ENCODE measurements around the gene PTCH1. TPM values are rescaled to one million over a fixed set of nuclear protein-coding genes. Genes with fewer than 3 reads are reported as not detected.

PTCH1 gene
- total RNA-seq, 2 donors from 2014 or later, result 12.6 to 19.2 TPM

DNA sequence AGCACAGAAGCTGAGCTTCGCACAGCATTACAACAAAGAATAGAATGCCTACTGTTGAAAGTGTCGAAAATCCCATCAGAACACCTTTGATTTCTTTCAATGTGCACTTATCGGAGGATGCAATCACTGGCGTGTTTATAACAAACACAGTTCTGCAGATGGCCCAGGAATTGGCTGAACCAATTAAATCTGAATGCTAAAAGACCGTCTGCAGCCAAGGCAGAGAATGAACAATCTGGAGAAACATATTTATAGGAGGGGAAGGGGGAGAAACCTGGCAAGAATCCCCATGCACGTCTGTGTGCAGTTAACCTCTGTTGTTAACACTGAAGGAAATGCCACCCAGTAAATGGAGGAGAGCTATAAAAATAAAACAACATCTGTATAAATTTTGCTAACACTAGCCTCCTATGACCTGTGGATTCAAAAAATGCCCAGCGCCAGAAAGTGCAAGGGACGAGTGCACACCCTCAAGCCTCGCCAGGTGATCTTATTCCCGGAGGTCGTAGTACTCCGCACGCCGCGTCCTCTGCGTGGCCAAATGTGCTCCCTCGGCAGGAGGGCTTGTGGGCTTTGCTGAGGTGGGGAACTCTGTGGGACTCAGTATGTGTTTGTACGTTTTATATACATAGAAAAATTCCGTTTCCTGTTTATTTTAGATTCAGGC is 56.8 kb downstream of the PTCH1 start:
- peaks cover 0 to 9% of the 10 kb centered on the region in 2 donors for H3K4me1 ChIP-seq (ENCODE audit: control insufficient read depth in 1 of 2, low read depth in 2 of 2)
- H3K36me3 ChIP-seq, result peaks cover 9% of the 10 kb centered on the region
- no peak overlapping the region for H3K4me3 ChIP-seq
- H3K27me3 ChIP-seq (replicated peaks; ENCODE audit: insufficient read depth), result no peaks in the 10 kb centered on the region
- no peaks in the 10 kb centered on the region for H3K9me3 ChIP-seq
- TF ChIP-seq, protein P1, sequence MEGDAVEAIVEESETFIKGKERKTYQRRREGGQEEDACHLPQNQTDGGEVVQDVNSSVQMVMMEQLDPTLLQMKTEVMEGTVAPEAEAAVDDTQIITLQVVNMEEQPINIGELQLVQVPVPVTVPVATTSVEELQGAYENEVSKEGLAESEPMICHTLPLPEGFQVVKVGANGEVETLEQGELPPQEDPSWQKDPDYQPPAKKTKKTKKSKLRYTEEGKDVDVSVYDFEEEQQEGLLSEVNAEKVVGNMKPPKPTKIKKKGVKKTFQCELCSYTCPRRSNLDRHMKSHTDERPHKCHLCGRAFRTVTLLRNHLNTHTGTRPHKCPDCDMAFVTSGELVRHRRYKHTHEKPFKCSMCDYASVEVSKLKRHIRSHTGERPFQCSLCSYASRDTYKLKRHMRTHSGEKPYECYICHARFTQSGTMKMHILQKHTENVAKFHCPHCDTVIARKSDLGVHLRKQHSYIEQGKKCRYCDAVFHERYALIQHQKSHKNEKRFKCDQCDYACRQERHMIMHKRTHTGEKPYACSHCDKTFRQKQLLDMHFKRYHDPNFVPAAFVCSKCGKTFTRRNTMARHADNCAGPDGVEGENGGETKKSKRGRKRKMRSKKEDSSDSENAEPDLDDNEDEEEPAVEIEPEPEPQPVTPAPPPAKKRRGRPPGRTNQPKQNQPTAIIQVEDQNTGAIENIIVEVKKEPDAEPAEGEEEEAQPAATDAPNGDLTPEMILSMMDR (IDR thresholded peaks at IDR 0.05), result no peak
- no peak overlapping the region for H3K27ac ChIP-seq
- DNase-seq (ENCODE audit: low spot score) (no peak), ATAC-seq (ENCODE audit: insufficient number of reproducible peaks, low FRiP score, low read depth) (no peak)

DNA sequence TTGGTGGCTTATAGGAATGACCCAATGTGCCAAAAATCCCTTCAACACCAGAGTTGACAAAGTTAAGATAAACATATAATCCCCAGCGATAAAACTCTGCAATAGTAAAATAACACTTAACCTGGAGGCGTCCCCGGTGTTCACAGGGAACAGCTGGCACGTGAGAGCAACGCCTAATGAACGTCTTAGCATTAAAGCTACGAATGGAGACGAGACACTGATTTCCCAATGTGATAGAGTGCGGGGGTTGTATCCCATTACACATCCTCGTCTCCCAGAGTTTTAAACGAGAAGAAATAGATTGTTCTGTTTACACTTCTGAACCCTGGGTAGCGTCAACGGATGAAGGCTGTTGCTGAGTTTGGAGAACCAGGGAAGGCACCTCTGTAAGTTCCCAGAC is 57.6 kb downstream of the PTCH1 start:
- no peak overlapping the region for H3K4me3 ChIP-seq
- TF ChIP-seq, protein P1 (IDR thresholded peaks at IDR 0.05), result no peak
- no peak for ATAC-seq (ENCODE audit: insufficient number of reproducible peaks, low FRiP score, low read depth)
- peaks cover 0 to 9% of the 10 kb centered on the region in 2 donors for H3K4me1 ChIP-seq (ENCODE audit: control insufficient read depth in 1 of 2, low read depth in 2 of 2)
- H3K27me3 ChIP-seq (replicated peaks; ENCODE audit: insufficient read depth), result no peaks in the 10 kb centered on the region
- no peak for DNase-seq (ENCODE audit: low spot score)
- no peak overlapping the region for H3K27ac ChIP-seq
- H3K36me3 ChIP-seq, result peaks cover 9% of the 10 kb centered on the region
- no peaks in the 10 kb centered on the region for H3K9me3 ChIP-seq

DNA sequence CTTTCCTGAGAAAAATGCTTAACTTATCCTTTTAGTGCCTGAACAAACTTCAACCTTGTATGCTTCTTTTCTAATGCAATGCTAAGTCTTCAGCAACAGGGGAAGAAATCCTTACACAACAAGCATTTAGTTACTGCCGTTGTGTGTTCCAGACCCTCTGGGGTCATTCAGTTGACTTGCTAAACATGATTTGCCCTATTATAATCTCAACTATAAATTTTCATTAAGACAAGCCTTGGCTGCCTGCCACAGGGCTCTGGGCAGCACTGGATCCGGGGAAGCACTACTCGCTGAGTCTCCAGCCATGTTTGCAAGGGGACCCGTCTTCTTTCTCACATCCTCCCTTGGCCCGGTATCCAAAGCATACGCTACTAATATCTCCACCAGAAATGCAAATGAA is 58.1 kb downstream of the PTCH1 start:
- Histone ChIP-seq H3K27me3 (replicated peaks; ENCODE audit: insufficient read depth) (no peaks in the 10 kb centered on the region), H3K4me1 (ENCODE audit: control insufficient read depth in 1 of 2, low read depth in 2 of 2) (peaks cover 0 to 9% of the 10 kb centered on the region in 2 donors), H3K36me3 (peaks cover 9% of the 10 kb centered on the region), H3K4me3 (no peak overlapping the region), H3K9me3 (no peaks in the 10 kb centered on the region), H3K27ac (no peak overlapping the region)
- TF ChIP-seq, protein P1 (IDR thresholded peaks at IDR 0.05), result no peak
- DNase-seq (ENCODE audit: low spot score) (no peak), ATAC-seq (ENCODE audit: insufficient number of reproducible peaks, low FRiP score, low read depth) (no peak)

DNA sequence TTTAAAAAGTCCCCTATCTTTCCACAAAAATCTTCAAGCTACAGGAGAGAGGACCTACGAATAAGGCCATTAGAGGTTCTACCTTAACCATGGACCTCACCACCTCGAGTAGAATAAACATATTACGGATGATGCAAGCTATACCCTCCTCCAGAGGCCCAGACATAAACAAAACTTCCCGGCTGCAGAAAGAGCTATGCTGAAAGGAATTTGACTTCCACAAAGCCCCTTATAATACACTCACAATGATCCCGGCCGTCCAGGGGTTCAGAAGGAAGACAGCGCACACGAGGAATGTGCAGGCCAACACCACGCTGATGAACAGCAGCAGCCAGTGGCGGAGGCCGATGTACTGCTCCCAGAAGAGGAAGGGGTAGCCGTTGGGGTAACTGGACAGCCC is 59.0 kb downstream of the PTCH1 start:
- Histone ChIP-seq H3K4me1 (ENCODE audit: control insufficient read depth in 1 of 2, low read depth in 2 of 2) (peaks cover 0 to 5% of the 10 kb centered on the region in 2 donors), H3K9me3 (no peaks in the 10 kb centered on the region), H3K27me3 (replicated peaks; ENCODE audit: insufficient read depth) (no peaks in the 10 kb centered on the region), H3K36me3 (peaks cover 9% of the 10 kb centered on the region), H3K27ac (no peak overlapping the region), H3K4me3 (no peak overlapping the region)
- DNase-seq (ENCODE audit: low spot score) (no peak), ATAC-seq (ENCODE audit: insufficient number of reproducible peaks, low FRiP score, low read depth) (no peak)
- TF ChIP-seq, protein P1 (IDR thresholded peaks at IDR 0.05), result no peak

DNA sequence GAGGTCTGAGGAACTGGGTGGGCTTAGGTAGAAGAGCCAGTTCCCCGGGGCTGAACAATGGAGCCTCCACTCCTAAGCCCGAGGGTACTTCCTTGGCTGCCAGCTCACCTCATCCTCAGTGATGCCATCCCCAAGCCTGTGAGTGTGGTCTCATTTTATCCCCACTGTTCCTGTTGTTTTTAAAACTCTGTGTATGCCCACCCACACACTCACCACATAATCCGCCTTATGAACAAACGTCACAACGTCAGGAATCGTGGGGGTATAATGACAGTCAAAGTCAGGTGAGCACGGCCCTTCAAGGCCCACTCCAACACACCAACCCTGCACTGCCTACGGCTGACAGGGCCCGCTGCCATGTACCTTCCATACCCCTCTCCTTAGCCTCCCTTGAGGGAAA is 61.1 kb downstream of the PTCH1 start:
- TF ChIP-seq, protein P1 (IDR thresholded peaks at IDR 0.05), result no peak
- ATAC-seq (ENCODE audit: insufficient number of reproducible peaks, low FRiP score, low read depth) (no peak), DNase-seq (ENCODE audit: low spot score) (no peak)
- Histone ChIP-seq H3K27ac (no peak overlapping the region), H3K9me3 (no peaks in the 10 kb centered on the region), H3K4me1 (ENCODE audit: control insufficient read depth in 1 of 2, low read depth in 2 of 2) (no peaks in the 10 kb centered on the region), H3K4me3 (no peak overlapping the region), H3K27me3 (replicated peaks; ENCODE audit: insufficient read depth) (no peaks in the 10 kb centered on the region), H3K36me3 (peaks cover 7% of the 10 kb centered on the region)

All from thoracic aorta (tissue), 2 donors.